Mesenchymal stem cell (in vitro differentiated cells and primary cell): ENCODE data around the gene SYF2.
"Not testable (repeated sequence)": the region's sequence is repeated elsewhere in the genome, so short reads cannot be mapped to it uniquely, and the experiment has no call there.

Experiments
- DNase-seq: peaks from one replicate; pipeline ENCODE4 v3.0.0-alpha.2; 2013
- H2AFZ ChIP-seq: one replicate; pipeline ENCODE4 v1.6.1; 2013; ENCODE audit warnings: low read depth, mild to moderate bottlenecking, control low read depth, inconsistent platforms, low read length, moderate library complexity
- H2AK5ac ChIP-seq: 2 replicates; pipeline ENCODE4 v1.6.1; 2013; ENCODE audit warnings: low read length, moderate library complexity, mild to moderate bottlenecking, inconsistent platforms; ENCODE audit not compliant: severe bottlenecking
- H2BK120ac ChIP-seq: one replicate; pipeline ENCODE4 v1.6.1; 2013; ENCODE audit warnings: low read depth, mild to moderate bottlenecking, inconsistent platforms, low read length, moderate library complexity
- H2BK12ac ChIP-seq, 2 experiments: one replicate each; pipeline ENCODE4 v1.6.1; 2013; ENCODE audit warnings: inconsistent platforms in 2 of 2, low read length in 2 of 2, mild to moderate bottlenecking in 2 of 2, moderate library complexity in 2 of 2, control low read depth in 1 of 2
- H2BK15ac ChIP-seq: one replicate; pipeline ENCODE4 v1.6.1; 2013; ENCODE audit warnings: mild to moderate bottlenecking, low read depth, inconsistent platforms; ENCODE audit not compliant: poor library complexity, severe bottlenecking
- H2BK5ac ChIP-seq: 2 replicates; pipeline ENCODE4 v1.6.1; 2013; ENCODE audit warnings: low read depth, mild to moderate bottlenecking, low read length, control low read depth, inconsistent platforms; ENCODE audit not compliant: poor library complexity, severe bottlenecking
- H3K14ac ChIP-seq, 2 experiments: one replicate each; pipeline ENCODE4 v1.6.1; 2013; ENCODE audit warnings: inconsistent platforms in 2 of 2, low read length in 2 of 2, control low read depth in 1 of 2, mild to moderate bottlenecking in 1 of 2, moderate library complexity in 1 of 2
- H3K18ac ChIP-seq, 2 experiments: one replicate each; pipeline ENCODE4 v1.6.1; 2013; ENCODE audit warnings: inconsistent platforms in 2 of 2, low read length in 2 of 2, control low read depth in 1 of 2, low read depth in 1 of 2, mild to moderate bottlenecking in 1 of 2
- H3K23ac ChIP-seq, 2 experiments: one replicate each; pipeline ENCODE4 v1.6.1; 2013; ENCODE audit warnings: inconsistent platforms in 2 of 2, low read length in 2 of 2, mild to moderate bottlenecking in 2 of 2, moderate library complexity in 2 of 2, control low read depth in 1 of 2
- H3K27ac ChIP-seq: 2 replicates; pipeline ENCODE4 v1.5.1; 2013; ENCODE audit warnings: mild to moderate bottlenecking, moderate library complexity, low read length, control low read depth, inconsistent platforms; ENCODE audit not compliant: poor library complexity, severe bottlenecking
- H3K27me3 ChIP-seq, 2 experiments: 2 replicates each; pipeline versions ENCODE4 v1.6.1 to v1.7.0; 2013; ENCODE audit warnings: low read length in 2 of 2, mild to moderate bottlenecking in 2 of 2, moderate library complexity in 2 of 2, control low read depth in 1 of 2, inconsistent platforms in 1 of 2; ENCODE audit not compliant: control insufficient read depth in 1 of 2, insufficient read depth in 1 of 2
- H3K36me3 ChIP-seq, 2 experiments: 2 replicates each; pipeline versions ENCODE4 v1.6.1 to v1.7.0; 2013; ENCODE audit warnings: low read length in 2 of 2, control low read depth in 1 of 2, inconsistent platforms in 1 of 2, low read depth in 1 of 2, mild to moderate bottlenecking in 1 of 2; ENCODE audit not compliant: insufficient read depth in 2 of 2, control insufficient read depth in 1 of 2
- H3K4ac ChIP-seq, 2 experiments: one replicate each; pipeline ENCODE4 v1.6.1; 2013; ENCODE audit warnings: inconsistent platforms in 2 of 2, low read length in 2 of 2, mild to moderate bottlenecking in 2 of 2, moderate library complexity in 2 of 2, control low read depth in 1 of 2, low read depth in 1 of 2
- H3K4me1 ChIP-seq: 2 replicates; pipeline ENCODE4 v1.6.1; 2013; ENCODE audit warnings: low read depth, low read length, control low read depth; ENCODE audit not compliant: control insufficient read depth, insufficient read depth
- H3K4me2 ChIP-seq: 2 replicates; pipeline ENCODE4 v1.6.1; 2013; ENCODE audit warnings: low read length, mild to moderate bottlenecking, inconsistent platforms; ENCODE audit not compliant: poor library complexity, severe bottlenecking
- H3K4me3 ChIP-seq, 2 experiments: 2 replicates each; pipeline versions ENCODE4 v1.5.1 to v1.7.0; 2013; ENCODE audit warnings: low read length in 2 of 2, mild to moderate bottlenecking in 2 of 2, control low read depth in 1 of 2, low read depth in 1 of 2; ENCODE audit not compliant: insufficient read depth in 1 of 2
- H3K79me1 ChIP-seq: replicated peaks from 2 replicates; pipeline ENCODE4 v1.6.1; 2013; ENCODE audit warnings: mild to moderate bottlenecking, control low read depth, low read length, inconsistent platforms; ENCODE audit not compliant: poor library complexity, severe bottlenecking
- H3K9ac ChIP-seq: 2 replicates; pipeline ENCODE4 v1.7.0; 2013; ENCODE audit warnings: mild to moderate bottlenecking, low read length, moderate library complexity
- H3K9me3 ChIP-seq: 2 replicates; pipeline ENCODE4 v1.7.0; 2013; ENCODE audit warnings: mild to moderate bottlenecking, low read length; ENCODE audit not compliant: control insufficient read depth
- H4K8ac ChIP-seq: one replicate; pipeline ENCODE4 v1.6.1; 2013; ENCODE audit warnings: inconsistent platforms, mild to moderate bottlenecking, low read length, moderate library complexity
- H4K91ac ChIP-seq: one replicate; pipeline ENCODE4 v1.6.1; 2013; ENCODE audit warnings: mild to moderate bottlenecking, low read length, inconsistent platforms
- WGBS: methylation state at CpG from one replicate; pipeline ENCODE4 v1.1.7; 2013; ENCODE audit warnings: mixed read lengths; 5-methylcytosine and 5-hydroxymethylcytosine counted together

SYF2 gene

DNA sequence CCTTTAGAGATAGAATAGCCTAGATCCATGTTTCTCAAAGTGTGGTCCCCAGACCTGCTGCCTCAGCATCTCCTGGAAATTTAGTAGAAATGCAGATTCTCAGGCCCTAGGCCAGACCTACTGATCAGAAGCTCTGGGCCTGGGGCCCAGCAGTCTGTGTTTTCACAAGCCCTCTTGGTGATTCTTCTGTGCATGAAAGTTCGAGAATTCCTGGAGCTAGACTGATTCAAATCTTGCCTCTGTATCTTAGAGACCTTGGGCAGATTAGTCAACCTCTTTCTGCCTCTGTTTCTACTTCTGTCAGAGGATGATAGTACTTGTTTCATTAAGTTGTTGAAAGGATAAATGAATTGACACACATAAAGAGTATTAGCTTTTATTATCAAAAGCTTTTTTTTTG lies 45.0 kb upstream of the SYF2 start:
- not testable (repeated sequence) for H2AFZ ChIP-seq, H3K4me2 ChIP-seq, H4K91ac ChIP-seq, H2BK120ac ChIP-seq, H3K9me3 ChIP-seq, H2AK5ac ChIP-seq, H3K14ac ChIP-seq, H3K27me3 ChIP-seq, H3K27ac ChIP-seq, H2BK12ac ChIP-seq, H2BK15ac ChIP-seq, H3K23ac ChIP-seq, H3K18ac ChIP-seq, H3K79me1 ChIP-seq, H3K4ac ChIP-seq, H3K9ac ChIP-seq, H3K4me1 ChIP-seq, DNase-seq, H3K4me3 ChIP-seq, H2BK5ac ChIP-seq, H3K36me3 ChIP-seq, H4K8ac ChIP-seq
- no CpG with 5 or more reads among the region's 1 CpG for WGBS

DNA sequence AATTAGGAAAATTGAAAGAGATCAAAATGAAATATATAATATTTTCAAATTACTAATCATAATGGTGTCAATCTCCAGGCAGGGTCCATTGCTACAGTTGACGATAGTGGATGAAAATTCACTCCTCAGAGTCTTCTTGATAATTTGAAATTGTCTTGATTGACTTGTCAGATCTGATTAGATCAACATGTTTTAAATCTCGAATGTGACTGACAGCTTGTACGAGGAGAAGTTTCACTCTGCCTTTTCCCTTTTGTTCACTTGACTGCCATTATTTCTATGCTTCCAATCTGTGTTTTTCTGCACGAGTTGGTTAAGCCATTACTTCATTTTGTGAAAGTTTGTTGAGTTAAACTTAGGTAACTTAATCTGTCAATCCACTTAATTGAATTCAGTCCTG lies 43.3 kb upstream of the SYF2 start:
- WGBS, result 90% methylated on average over 2 of the region's 4 CpGs

GRCh38 chr1:25272238-25272637 lies 39.9 kb upstream of the SYF2 start, which contains the start of gene RHD:
Gene RHD, plus strand, starts transcription at chr1:25272509. Its CDS starts 39 bp downstream, at chr1:25272548.
- H4K91ac ChIP-seq, H2BK120ac ChIP-seq, H3K18ac ChIP-seq, H2BK5ac ChIP-seq, H3K79me1 ChIP-seq, H2BK15ac ChIP-seq, H3K9me3 ChIP-seq, H3K9ac ChIP-seq, H3K4ac ChIP-seq, H2AFZ ChIP-seq, H3K4me3 ChIP-seq, DNase-seq, H2BK12ac ChIP-seq, H3K23ac ChIP-seq, H3K4me2 ChIP-seq, H4K8ac ChIP-seq, H3K27ac ChIP-seq, H2AK5ac ChIP-seq, H3K36me3 ChIP-seq, H3K27me3 ChIP-seq, H3K4me1 ChIP-seq, H3K14ac ChIP-seq: not testable (repeated sequence)
- WGBS, result 74% methylated on average over 3 of the region's 8 CpGs

More for the DNA sequence above, 43.3 kb upstream of the SYF2 start:
- not testable (repeated sequence) for H4K91ac ChIP-seq, H3K18ac ChIP-seq, H3K27ac ChIP-seq, H3K23ac ChIP-seq, H2AK5ac ChIP-seq, H3K36me3 ChIP-seq, H3K4me2 ChIP-seq, H3K27me3 ChIP-seq, H2BK5ac ChIP-seq, DNase-seq, H3K9ac ChIP-seq, H2AFZ ChIP-seq, H3K14ac ChIP-seq, H3K4me3 ChIP-seq, H3K4me1 ChIP-seq, H3K4ac ChIP-seq, H3K9me3 ChIP-seq, H4K8ac ChIP-seq, H2BK15ac ChIP-seq, H2BK12ac ChIP-seq, H3K79me1 ChIP-seq, H2BK120ac ChIP-seq

DNA sequence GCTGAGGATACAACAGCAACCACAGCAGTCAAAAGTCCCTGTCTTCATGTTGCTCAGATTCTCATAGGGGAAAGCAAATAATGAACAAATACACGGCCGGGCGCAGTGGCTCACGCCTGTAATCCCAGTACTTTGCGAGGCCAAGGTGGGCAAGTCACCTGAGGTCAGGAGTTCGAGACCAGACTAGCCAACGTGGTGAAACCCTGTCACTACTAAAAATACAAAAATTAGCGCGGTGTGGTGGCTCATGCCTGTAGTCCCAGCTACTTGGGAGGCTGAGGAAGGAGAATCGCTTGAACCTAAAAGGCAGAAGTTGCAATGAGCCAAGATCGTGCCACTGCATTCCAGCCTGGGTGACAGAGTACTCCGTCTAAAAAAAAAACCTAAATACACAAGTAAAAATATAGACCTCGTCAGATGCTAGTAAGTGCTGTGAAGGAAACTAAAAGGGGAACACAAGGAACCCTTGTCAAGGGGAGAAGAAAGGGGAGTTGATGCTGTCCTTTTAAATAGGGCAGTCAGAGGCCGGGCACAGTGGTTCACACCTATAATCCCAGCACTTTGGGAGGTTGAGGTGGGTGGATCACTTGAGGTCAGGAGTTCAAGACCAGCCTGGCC lies 36.0 kb upstream of the SYF2 start:
- H3K27me3 ChIP-seq, H3K14ac ChIP-seq, H3K36me3 ChIP-seq, H2AK5ac ChIP-seq, H2BK120ac ChIP-seq, H3K4me3 ChIP-seq, H3K23ac ChIP-seq, H3K9me3 ChIP-seq, H3K4me1 ChIP-seq, H4K91ac ChIP-seq, H3K79me1 ChIP-seq, H2BK5ac ChIP-seq, H2BK15ac ChIP-seq, H3K27ac ChIP-seq, H2BK12ac ChIP-seq, DNase-seq, H3K9ac ChIP-seq: not testable (repeated sequence)
- H3K4me2 ChIP-seq, result peak overlapping the region; percentile 53
- H3K4ac ChIP-seq, result peak overlapping the region in 1 of 2 experiments; percentile 61
- H2AFZ ChIP-seq, result peak overlapping the region; percentile 77
- H3K18ac ChIP-seq, result peak overlapping the region in 1 of 2 experiments; percentile 12
- H4K8ac ChIP-seq, result peak overlapping the region; percentile 35
- 31% methylated on average over 9 of the region's 14 CpGs for WGBS
